ENCODE results near the gene NSD2.
"Not testable (repeated sequence)": the region's sequence is repeated elsewhere in the genome, so short reads cannot be mapped to it uniquely, and the experiment has no call there.

NSD2 gene

DNA sequence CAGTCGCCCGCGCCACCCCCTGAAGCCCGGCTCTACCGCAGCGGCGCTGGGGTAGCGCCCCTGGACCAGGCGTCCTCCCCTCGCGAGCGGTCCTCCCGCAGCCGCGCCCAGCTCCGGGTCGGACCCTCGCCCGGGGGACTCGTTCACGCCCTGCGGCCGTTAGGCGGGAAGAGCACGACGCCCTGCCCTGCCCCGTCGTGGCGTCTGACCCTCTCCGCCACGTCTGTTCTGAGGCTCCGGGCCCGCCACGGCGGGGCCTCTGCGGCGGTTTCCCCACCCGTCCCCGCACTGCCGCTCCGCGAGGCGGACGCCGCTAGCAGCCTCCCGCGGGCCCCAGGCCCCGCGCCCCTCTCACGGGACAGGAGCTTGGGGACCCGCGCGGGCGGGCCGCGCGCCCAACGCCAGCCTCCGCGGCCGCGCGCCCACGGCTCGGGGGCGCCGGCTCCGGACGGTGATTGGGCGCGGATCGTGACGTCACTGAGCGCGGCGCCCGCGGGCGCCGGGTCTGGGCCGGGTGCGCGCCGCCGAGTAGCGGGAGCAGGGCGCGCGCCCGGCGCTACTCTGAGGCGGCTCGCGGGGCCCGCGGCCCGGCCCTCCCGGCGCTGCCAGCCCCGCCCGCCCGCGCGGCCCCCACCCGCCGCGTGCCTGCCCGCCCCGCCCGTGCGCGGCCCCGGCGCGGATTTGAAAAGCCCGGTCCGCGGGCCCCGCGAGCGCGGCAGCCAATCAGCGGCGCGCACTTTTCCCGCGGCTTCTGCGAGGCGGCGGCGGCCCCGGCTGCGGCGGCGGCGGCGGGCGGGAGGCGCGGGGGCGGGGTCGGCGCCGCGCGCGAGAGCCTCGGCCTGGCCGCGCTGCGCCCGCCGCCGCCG is at the start of gene NSD2:
Gene NSD2, plus strand, starts transcription at position 816 of the 866 bp plus-strand sequence. CDS start 29,262 bp downstream, outside the sequence.
- peak; percentile 81 to 93 for DNase-seq

DNA sequence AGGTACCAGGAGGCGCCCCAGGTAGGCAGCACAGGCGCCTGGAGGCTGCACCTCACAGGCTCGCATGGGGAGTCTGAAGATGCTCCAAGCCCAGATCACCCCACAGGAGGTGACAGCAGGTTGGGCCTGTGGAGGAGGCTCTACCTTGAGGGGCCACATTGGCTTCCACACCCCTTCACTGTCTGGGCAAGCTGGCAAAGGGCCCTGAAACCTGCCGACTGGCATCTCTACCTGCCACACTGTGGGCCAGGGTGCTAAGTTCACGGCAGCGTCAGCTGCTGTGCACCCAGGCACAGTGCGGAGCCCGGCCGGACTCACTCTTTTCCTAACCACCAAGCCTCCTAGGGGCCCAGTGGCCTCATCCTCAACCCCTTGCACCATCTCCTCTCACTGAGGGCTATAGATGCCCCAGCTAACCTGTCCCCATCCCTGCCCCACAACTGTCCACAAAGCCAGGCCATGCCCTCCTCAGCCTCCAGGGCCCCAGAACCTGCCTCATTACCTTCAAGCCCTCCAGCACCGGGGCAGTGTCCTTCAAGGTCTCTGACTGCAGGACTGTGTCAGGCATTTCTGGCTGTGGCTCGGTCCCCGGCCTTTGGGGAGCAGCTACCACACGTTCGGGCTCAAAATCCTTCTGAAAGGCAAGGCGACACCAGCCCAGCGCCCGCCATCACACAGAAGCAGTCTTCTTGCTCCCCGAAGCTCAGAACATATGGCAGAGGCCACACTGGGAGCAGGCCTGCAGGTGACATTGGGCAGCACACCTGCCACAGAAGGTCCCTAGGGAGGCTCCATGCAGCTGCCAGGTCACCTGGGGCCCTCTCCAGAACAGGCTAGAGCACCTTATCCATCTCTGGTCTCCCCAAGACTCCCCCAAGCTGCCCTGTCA is 49.3 kb upstream of the NSD2 start:
- DNase-seq: no peak

DNA sequence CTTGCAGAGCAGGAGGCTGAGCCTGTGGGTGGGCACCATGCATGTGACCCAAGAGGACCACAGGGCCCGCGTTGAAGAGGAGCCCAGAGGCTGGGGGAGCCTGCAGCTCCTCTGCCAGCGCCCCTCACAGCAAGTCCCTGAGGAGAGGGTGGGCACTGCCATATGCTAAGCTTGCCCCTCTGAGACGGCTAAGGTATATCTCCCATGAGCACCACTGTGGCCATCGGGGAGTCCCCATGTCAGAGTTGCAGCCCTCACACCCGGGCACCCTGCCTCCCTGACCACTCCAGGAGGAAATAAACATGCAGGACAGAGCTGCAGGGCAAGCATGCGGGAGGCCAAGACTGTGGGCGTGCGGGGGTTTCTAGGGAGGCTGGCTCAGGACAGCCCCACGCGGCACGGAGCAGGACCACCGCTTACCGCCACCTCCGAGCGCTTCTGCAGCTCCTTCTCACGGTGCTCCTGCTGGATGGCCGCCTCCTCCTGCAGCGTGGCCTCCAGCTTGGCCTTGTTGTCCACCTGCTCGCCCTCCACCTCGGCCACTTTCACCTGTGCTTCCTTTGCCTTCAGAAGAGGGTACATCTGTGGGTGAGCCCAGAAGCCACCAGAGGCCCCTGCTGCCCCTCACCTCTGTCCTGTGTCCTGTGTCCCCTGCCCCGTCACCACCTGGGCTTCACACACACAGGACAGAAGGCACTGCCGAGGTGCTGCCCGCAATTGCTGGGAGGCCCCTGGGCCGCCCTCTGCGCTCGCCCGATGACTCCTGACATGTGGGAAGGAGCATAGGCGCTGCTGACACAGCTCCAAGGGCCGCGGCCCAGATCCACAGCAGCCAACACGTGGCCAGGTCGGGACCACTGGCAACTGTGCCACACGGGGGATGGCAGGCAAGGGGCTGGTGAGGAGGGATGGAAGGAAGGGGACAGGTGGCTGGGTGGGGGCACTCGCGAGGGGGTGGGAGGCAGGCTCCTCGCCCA is 48.3 kb upstream of the NSD2 start:
- no peak for DNase-seq

DNA sequence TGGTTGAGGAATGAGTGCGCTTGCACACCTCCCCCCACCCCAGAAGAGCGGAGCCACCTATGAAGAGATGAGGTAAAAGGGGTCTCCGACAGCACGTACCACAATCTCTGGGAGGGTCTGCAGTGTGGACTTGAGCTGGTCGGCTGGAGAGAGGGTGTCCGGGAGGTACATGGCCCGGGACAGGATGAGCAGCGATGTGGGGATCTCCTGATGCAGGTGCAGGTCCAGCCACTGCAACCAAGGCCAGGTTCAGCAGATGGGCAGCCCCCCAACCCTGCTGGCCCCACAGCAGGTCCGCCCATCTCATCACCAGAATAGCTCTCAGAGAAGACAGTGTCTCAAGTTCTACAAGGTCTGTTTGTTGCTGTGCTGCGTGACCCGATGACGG is 47.7 kb upstream of the NSD2 start:
- no peak for DNase-seq

DNA sequence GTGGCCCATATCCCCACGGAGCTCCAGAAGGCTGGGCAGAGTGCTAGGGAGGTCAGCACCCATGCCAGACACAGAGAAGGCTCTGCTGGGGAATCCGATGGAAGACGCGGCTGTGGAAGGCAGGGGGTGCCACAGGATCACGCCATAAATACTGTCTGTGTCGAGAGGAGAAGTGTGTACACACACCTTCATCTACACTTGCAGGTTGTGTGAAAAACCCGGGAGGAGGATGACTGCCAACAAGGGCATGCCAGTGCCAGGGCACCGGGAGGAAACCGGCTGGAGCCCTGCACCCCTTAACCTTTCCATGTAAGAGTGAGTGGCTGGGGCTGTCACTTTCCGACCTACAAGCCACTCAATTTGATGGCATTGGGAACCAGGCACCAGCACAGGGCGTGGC is 46.4 kb upstream of the NSD2 start:
- no peak for DNase-seq

DNA sequence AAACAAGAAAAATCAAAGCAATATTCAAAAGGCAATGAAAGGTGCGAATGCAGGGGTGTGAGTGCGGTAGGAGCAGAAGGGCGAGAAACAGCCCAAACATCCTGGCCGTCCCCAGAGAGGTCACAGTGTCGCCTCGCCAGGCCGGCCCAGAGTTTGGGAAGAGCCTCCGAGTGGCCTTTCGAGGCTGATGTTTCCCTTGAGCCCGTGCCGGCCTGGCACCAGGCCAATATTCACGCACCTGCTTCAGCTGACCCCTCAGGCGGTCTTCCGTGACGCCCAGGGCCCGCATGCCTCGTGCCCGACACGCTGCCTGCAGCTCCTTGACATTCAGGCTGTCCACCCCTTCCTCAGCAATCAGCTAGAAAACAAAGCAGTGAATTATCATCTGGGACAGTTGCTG is 45.9 kb upstream of the NSD2 start:
- DNase-seq: no peak

DNA sequence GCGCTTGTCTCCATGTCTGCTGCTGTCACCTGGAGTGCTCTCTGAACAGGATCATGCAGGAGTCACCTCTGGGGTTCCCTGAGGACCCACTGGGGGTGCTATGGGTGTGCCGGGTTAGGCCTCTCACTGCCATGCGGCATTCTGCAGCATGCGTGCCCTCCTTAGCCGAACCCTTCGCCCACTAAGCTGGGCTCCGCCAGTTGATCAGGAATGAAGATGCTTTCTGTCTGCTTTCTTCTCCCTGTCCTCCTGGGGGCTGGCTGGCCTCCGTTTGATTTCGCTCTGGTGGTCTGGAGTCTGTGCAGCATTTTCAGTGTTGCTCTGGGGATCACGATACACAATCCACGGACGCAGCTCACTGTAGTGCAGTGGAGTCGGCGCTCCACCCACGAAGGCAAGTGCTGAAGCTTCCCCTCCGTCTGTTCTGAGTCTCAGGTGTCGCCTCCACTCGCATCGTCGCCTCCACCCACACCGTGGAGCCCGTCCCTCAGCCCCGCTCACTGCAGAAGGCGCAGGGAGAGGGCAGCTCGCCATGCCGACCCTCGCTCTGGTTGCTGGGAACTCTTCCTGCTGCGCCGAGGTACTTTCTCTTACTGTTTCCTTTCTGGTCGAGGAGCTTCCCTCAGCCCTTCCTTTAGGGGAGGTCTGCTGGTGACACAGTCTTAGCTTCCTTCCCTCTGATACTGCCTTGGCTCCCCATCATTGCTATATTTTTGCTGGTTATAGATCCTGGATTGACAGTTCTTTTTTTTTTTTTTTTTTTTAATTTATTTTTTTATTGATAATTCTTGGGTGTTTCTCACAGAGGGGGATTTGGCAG is 44.5 kb upstream of the NSD2 start:
- DNase-seq: no peak

DNA sequence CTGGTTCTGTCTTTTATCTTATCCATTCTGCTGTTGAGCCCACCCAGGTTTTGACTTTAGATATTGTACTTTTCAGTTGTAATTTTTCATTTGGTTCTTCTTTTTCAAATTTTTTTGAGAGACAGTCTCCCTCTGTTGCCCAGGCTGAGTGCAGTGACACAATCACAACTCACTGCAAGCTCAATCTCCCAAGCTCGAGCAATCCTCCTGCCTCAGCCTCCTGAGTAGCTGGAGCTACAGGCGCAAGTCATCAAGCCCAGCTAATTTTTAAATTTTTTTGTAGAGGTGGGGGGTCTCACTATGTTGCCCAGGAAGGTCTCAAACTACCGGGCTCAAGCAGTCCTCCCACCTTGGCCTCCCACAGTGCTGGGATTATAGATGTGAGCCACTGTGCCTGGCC is 41.0 kb upstream of the NSD2 start:
- no peak for DNase-seq

DNA sequence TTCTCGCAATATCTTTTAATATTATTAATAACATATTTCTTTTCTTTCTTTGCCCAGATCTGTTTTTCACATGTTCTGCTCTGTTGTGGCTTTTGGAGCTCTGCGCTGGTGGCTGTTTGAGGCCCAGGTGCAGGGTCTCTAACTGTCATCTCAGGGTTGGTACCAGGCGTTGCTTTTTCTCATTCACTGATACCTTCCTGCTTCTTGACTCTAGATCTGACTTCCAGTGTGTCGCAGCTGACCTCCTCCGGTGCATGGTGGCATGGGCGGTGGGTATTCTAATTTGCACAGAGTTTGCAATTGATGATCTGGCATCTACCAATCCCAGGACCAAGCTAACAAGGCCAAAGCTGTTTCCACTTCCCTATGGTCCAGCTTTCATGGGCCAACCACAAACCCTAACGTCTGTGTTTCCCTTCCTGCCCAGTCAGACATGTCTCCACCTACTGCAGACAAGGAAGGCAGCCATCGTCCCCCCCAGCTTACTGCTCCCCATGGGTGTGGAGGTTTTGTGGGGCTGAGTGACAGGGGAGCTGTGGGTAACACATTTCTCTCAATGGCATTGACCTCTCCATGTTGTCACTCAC is 40.5 kb upstream of the NSD2 start:
- DNase-seq: no peak

DNA sequence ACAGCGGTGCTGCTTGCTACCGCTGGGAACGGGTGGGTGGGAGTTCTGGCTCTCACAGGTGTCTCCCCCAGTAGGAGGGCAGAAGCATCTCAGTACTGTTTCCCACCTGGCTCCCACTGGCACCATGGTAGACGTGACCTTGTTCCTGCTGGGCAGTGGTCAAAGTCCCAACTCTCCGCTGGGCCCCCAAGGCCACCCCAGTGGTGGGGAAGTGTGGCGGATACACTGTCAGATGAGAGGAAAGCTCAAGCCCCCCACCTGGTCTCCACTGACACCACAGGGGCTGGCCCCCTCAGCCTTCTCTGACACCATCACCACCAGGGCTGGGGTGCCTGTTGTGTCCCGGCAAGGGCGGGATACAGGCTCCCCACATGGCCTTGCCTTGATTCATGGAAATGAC is 39.9 kb upstream of the NSD2 start:
- DNase-seq: no peak

DNA sequence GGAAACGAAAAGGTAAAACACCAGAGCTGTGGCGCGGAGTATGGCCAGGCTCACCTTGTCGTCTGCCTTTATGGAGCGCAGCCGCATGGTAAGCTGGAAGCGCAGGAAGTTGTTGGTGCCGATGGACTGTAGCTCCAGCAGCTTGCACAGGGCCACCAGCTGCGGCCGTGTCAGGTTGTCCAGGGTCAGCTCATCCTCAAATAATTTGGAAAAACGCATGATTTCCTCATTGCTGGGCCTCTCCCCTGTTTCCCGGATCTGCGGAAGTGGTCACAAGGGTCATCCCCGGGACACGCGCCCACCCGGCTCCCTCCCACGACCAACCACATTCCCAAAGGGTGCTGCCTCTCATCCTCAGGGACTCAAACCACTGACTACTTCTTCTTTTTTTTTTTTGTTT is 38.5 kb upstream of the NSD2 start:
- no peak for DNase-seq

DNA sequence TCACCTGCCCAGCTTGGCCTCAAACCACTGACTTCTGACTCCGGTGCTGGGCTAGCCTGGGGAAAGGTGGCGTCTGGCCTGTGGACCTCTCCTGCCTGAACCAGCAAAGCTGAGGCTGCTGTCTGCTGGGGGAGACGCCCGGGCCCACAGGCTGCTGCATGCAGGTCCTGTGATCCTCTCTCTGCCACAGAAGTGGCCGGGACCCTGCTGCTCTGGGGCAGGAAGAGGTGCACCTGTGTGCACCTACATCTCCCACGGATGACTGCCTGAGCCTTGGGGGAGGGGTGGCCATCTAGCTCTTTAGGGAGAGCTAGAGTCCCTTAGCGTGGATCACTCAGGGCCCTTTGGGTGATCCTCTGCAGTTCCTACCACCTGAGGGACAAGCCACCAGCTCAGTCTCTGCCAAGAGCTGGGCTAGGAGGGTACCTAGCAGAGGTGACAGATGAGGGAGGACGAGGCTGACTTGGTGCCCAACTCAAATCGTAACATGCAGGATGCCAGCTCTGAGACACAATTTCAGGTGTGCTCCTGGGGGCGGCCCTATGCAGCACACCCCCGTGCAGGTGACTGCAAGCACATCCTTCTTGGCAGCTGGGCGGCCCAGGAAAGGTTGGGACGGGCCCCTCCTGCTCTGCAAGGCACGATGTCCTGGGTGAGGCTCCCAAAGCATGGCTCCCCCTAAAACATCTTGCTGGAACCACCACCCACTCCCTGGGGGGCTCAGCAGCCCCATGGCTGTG is 37.7 kb upstream of the NSD2 start:
- no peak for DNase-seq

DNA sequence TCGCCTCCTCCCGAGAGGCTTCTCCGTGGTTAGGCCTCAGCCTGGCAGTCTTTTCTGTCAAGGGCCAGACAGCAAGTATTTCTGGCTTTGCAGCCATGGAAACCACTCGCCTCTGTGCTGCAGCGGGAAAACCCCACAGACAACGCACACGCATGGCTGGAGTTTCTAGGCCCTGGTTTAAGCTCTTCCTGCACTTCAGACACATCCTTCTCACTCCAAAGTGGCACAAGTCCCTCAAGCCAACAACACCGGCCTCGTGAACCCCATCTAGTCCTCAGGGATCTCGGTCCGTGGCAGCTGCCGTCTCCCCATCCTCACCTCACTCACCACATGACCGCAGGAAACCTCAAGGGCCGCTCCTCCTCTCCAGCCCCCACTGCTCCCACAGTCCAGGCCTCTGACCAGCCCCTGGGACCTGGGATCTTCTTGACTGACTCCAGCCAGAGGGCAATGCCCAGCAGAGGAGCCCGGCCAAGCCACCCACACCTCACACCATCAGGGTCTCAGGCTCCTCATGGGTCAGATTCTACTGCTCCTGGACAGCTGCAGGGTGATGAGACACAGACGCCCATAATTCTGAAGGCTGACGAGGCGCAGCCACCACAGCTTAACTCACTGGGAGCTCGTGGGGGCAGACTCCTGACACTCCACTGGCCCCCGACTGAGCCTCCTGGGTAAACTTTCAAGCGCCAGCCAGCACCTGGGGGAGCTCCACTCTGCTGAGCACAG is 37.0 kb upstream of the NSD2 start:
- DNase-seq: no peak

DNA sequence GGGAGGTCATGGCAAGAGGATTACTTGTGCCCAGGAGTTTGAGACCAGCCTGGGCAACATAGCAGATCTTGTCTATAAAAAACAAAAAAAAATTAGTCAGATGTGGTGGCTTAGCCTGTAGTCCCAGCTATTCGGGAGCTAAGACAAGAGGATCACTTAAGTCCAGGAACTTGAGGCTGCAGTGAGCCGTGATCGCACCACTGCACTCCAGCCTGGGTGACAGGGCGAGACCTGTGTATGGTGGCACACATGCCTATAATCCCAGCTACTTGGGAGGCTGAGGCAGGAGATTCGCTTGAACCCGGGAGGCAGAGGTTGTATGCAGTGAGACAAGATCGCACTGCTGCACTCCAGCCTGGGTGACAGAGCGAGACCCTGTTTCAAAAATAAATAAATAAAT is 35.4 kb upstream of the NSD2 start:
- not testable (repeated sequence) for DNase-seq

DNA sequence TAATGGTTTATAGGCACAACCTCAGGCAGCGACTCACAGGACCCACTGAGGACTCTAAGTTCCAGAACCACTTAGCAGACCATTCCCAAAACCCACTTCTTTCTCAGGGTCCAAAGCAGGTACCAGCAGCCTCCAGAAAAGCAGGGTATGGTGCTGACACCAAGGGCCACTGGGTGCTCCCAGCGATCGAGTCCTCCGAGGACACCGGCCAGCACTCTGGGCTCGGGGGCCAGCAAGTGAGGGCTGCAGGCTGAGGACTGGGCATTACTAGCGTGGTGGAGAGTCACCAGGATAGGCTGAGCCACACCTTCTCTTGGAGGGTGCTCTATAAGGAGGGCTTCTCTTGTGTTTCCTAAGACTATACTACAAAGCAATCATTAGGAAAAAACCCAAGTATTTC is 34.5 kb upstream of the NSD2 start:
- DNase-seq: no peak

DNA sequence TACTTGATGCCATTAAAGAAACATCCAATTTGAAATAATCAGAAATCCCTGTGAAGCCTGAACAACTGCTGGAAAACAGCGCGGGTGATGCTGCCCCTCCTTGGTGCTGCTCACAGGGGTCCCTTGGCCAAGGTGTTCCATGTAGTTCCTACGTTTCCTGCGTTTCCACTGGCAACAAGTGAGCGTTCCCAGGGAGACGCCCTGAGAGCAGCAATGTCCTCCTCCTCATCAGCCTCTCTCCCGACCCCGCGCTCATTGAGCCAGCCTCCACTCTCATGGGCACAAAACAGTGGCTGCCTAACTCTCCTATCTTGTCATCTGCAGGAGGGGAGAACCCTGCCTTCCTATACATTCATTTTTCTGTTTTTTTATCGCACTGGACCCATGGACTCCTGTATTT is 34.1 kb upstream of the NSD2 start:
- no peak for DNase-seq

DNA sequence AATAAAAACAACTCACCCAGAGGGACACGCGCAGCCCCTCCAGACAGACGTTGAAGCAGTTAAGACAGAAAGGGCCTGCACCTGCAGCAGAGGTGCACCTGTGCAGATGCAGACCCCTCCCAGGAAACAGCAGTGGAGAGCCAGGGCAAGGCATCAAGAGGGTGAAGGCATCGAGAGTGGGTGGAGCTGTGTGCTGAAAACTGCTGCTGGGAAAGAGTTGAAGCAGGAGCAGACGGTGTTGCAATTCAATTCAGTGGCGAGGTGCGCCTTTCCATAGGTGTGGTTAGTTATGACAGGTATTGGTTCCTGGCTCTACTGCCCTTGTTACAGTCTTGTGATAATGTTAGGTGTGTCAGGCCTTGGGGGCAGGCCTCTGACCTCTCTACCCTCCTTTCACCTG is 31.9 kb upstream of the NSD2 start:
- DNase-seq: no peak

DNA sequence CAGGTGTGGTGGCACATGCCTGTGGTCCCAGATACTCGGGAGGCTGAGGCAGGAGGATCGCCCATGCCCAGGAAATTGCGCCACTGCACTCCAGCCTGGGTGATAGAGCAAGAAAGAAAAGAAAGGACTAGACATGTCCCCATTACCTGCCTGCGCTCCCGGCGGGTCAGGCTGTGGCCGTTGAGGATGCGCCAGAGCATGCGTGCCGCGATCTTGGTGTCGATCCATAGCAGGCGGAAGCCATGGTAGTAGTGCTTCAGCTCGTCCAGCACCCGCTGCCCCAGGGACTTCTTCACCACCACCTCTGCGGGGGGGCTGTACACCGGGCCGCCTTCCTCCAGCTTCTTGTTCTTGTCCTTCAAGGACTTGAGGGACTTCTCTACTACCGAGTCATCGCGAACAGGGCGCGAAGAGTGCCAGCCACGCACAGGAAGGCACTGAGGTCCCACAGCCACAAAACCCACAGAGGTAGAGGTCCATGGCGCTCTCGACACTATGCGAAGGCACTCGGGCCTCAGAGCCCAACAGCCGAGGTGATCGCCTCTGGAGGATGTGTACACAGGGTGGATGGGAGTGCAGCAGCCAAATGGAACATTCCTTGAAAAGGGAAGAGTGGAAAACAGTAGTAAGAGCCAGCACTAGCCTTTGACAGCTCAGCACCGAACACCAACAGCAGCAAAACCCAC is 29.8 kb upstream of the NSD2 start:
- no peak for DNase-seq

DNA sequence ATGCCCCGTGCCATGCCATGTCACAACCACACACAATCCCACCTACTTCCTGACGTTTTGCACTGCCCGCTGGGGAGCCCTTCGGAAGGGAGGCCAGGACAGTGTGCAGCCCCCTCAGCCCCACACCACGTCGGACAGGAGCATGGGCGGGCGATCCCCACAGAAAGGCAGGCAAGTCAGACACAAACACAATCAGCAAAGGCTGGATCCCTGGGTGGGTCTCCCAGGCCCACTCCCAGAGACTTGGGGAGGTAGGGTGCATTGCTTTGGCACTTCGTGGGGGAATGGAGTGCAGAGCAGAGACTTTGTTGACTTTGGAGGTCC is 29.3 kb upstream of the NSD2 start:
- no peak for DNase-seq
